Fibroblast of skin of right quadriceps (primary cell): ENCODE results near the gene NFU1.

Source experiments
- DNase-seq: peaks from one replicate; pipeline ENCODE4 v3.0.0-alpha.2; 2013

NFU1 gene

DNA sequence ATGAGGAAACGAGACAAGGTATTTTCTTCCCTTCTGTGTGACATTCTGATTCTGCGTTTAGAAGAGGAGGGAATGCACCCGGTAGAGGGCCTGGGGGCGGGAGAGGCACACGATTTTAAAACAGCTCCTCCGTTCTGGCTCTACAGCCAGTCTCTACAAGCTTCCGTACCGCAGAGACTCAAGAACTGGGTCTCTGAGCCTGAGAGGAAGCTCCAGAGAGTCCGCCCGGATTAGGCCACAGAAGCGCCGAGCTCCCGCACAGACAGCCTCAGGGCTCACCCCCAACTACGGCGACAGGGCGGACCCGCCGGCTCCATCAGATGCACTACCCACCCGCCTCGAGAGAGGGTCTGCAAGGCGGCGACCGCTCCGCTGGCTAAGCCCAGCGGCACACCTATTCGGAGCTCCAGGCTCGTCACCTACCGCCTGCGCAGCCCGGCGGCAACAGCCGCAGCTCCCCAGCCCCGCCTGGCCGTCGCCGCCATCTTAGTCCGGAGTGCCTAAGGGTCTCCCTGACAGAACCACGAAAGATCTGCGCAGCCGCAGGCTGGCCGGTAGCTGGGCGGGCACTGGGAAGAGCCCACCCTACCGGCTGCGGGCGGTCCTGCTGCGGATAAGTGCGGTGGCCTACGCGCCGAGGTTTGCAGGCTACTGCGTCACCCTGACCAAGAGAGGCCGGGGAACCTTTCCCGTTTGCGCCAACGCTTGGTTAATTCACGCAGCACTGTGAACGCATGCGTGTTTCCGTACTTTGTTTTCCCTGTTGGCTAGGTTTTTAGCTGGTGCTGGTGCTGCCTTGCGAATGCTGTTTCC lies at the start of gene NFU1:
Gene NFU1, minus strand, starts transcription at position 498 of the 813 bp plus-strand sequence. Its CDS starts 13 bp downstream, at position 485.
- DNase-seq: peak; percentile 95

DNA sequence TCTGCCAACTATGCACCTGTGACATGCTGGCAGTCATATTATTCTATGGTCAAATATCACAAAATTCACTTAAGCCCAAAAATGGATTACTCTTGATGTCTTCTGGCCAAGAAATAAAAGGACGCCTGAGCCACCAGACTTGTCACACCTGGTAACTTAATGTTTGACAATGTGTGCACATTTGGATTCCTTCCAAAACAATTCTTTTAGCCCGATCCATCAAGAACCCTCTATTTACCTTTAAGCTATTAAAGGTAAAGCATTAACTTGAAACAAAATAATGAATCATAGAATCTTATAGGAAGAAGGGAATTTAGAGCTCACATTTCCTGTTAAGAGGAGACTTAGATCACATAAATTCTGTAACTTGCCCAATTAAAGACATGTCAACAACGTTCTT lies 46.5 kb upstream of the NFU1 start:
- no peak for DNase-seq

DNA sequence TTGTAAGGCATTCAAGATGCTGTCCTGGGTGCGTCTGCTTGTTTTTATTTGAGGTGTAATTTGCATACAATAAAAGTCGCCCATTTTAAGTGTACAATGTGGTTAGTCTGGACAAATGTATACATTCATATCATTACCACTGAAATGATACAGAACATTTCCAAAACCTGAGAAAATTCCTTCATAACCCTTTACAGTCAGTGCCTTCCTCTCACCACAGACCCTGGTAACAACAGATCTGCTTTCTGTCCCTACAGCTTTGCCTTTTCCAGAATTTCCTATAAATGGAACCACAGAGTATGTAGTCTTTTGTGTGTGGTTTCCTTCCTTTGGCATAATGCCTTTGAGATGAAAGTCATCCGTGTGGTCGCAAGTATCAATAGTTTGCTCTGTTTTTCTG lies 45.8 kb upstream of the NFU1 start:
- DNase-seq: peak; percentile 5

DNA sequence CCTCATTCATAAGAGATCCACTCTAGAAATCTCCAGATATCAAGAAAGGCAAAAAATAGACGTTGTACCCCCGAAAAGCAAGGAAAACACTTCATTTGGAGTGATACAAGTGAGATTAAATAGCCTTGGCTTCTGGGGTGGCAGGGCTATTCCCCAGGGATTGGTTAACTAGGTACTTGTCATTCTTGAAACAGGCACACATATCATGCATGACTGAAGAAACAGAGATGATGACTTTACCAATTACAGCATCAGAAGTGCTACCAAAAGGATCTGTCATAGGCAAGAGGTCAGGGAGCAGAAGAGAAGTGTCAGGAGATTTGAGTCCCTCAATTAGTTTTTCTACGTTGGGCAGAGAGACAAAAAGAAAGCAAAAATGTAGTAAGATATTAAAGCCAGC lies 45.2 kb upstream of the NFU1 start:
- DNase-seq: no peak

DNA sequence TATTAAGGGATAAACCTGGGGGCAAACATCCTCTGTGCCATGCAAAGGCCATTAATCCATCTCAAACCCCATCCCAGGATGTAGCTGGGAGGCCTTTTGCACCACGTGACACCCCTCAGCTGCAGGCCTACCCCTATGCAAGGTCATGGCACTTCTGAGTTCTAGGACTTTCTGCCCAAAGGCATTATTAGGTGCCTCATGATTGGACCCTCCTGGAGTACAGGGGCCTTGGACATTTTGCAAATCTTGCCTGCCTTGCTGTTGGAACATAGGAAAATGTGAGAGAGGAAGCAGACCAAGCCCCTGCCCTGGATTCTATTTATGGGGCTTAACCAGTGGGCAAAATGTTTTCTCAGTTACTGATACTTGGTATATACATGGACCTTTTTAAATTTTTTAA lies 44.2 kb upstream of the NFU1 start:
- DNase-seq: no peak

DNA sequence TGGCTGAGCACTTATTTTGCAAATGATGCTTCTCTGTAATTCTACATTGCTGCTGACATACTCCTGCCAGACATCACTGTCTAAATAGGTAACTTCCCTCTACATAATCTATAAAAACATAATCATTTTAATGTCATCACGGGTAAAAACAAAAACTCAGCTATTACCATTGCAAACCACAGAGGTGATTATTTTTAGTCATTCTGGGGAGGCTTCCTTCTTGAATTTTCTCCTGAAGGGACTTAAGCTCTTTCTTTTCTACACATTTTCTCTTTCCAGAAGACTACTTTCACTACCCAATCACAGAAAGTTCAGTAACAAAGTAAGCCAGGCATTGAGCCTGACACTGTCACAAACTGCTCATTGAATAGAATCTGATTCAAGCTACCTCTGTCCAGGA lies 40.4 kb upstream of the NFU1 start:
- no peak for DNase-seq

DNA sequence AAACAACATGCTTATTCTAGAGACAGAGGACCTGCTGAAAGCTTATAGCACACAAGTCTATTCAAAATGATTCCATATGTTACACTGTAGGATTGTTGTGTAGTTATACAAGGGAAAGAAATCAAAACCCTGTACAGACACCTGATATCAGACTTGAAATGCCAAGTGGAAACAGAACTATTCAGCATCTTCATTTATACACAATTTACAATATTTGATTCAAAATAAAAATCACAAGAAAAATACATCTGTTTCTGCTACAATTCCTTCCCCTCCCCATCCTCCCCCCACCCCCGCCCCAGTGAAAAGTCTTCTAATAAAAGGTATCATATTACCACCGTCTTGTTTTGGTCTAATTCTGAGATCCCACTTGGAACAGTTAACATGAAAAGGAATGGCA lies 37.5 kb upstream of the NFU1 start:
- no peak for DNase-seq

DNA sequence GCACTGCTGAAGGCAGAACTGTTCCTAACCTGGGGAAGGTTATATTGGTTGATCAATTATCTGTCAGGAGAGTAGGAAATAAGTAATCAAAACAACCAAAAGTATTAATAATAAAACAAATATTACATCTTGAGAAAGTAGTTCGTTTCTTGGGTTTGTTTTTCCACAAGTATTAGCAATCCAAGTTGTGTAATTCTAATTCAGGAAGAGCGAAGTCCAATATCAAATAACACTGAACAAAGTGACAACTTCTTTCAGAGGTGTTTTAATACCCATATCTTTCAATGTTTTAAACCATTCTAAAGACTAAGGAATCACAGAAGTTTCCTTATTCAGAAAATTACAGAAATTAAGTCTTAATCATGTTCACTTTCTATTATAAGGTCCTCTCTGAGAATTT lies 34.6 kb upstream of the NFU1 start:
- DNase-seq: no peak

DNA sequence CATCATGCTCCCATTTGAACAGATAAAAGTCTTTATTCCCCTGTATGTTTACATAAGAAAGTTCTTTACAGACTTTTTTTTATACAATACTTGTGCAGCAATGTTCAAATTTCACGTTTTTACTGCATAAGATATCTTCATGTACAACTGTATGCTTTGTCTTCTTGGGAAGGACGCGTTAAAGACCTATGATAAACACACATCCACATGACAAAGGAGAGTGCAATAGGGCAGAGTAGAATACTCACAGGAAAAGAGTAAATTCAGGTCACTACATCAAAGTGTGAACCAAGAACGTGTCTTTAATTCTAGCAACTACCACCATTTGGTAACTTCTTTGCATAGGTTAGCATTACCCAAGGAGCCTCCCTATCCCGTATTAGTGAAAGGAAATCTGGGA lies 33.7 kb upstream of the NFU1 start:
- no peak for DNase-seq

DNA sequence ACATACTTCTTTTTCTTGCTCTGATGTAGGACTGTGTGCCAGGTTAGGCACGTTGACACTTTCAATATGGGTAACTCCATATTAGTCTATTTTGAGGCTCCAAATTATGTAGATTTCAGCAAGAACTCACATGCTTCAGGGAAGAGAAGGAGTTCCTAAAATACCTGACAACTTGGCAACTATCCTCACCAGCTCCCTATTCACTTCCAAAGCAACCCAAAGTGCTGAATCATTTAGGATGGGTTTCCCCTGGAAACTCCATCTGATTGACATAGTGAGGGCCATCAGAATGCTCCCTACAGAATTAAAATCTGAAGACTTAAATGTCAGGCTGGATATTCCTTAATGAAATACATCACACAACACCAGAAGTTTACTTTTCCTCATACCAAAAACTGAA lies 32.5 kb upstream of the NFU1 start:
- no peak for DNase-seq

DNA sequence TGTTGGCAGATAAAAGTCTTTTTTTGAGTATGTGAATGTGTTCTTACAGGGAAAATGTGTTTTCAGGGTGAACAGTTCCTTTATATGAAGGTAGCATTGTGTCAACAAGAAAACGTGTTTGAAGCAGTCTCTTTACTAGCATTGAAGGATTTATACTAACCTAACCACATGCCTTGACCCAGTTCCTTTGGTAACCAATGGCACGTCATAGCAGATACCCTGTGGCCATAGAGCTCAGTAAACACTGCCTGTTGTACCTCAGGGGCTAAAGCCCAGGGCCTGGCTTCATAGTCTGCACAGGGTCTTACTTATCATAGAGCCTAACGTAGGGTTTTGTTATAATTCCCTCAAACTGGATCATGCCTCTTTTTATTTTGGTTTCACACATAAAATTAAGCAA lies 32.1 kb upstream of the NFU1 start:
- DNase-seq: no peak

DNA sequence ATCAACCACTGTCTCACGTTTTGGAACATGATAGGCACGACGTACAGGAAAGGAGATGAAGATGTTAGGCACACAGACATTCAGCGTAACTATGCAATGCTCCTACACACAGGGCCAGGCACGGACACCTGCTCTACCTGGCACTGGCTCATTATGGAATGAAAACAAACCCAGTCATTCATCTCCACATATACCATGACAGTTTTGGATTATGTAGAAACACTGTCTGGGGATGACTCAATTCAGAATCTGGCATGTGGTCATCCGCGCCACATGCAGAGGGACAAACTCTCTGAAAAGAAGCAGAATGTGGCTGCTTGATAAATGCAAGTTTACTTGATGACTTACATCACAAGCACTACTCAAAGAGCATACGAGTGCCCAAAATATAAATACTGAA lies 29.5 kb upstream of the NFU1 start:
- DNase-seq: no peak

DNA sequence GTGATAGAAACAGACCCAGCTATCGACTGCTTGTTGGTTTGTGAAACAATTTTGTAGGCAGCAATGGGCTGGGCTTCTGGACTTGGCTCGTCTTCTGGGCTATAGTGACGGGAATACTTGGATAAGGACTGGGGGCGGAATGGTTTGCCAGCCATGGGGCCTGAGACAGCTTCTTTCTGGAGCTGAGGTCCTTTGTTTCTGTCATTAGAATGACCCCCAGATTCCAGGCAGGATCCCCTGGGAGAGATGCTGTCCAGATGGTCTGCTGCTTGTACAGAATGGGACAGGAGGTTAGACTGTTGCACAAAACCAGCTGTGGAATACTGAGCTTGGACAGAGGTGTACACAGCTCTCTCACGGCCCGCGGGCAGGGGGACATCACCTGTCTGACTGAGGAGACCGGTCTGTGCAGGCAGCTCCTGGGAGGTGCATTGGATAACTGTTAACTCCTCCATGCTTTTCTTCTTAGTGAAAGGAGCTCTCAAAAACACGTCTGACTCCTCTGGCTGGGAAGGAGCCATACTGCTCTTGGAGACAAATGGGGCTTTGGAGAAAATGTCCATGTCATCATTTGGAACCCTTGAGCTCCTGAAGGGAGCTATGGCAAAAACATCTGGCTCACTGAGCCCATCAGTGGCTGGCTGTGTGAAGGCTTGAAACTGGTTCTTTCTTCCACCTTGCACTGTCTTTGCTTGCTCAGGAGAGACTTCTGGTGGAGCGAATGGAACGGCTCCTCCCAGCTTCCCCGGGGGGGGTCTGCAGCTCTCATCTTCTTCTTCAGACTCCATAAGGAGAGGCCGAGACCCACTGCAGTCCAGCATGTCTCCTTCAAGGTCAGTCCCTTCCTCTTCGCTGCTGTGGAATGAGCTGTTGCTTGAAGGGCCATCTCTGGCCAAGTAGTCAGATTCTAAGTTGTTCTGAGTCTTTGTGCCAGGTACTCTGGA lies 28.6 kb upstream of the NFU1 start:
- DNase-seq: no peak

DNA sequence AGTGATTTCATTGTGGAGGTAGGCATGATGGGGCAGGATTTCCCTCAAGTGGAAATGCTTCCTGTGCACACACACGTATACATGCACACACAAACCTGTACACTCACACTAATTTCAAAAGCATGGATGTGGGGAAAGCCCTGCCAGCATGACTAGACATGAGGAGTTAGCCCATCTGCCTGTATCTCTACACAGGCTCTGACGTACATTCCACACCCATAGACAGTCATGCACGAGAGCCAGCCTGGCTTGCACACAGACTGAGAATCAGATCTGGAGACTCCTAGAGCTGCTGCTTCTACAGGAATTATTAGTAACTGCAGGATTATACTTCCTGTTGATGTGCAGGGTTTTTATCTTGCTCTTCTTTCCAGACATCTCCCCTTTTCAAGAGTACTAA lies 27.3 kb upstream of the NFU1 start:
- DNase-seq: peak; percentile 20

DNA sequence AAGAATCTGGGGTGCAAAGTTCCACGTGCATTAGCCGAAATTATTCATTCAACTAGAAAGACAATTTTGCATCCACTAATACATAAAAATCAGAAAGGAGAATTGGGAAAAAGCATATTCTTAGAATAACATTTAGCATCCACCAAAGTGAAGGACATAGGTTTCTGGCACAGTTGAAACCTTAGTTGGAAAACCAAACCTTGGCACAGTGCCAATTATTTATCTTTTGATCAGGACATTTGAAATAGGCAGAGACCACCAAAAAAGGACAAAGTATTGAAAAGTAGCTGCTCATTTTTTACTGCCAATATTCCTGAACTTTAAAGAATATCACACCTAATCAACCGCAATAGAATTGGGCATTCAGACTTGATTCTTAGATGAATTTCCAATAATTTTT lies 25.5 kb upstream of the NFU1 start:
- DNase-seq: no peak

DNA sequence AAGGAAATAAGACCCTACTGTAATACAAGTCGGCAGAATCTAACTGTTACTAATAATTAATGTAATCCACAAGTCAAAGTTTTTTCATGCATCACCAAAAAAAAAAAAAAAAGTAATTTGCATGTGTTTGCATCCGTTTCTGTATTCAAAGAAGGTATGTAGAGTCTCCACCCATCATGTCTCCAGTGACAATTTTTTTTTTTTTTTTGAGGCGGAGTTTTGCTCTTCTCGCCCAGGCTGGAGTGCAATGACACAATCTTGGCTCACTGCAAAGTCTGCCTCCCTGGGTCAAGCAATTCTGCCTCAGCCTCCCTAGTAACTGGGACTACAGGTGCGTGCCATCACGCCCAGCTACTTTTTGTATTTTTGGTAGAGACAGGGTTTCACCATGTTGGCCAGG lies 24.2 kb upstream of the NFU1 start:
- no peak for DNase-seq

DNA sequence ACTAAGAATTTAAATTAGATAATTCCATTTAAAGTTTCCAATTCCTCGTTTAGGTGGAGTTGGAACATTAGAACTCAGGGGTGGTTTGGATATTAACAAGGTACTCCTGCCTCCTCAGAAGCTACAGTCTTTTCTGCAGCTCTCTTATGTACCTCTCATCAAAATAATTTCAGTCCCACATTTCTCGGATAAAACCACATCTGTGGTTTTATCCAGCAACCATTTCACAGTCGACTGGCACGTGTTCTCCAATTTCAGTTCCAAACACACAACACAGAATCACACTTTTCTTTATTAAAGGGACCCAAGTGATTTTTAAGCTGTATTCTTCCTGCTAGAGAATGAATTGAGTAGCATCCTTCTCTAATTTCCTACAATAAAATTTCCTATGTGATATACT lies 22.7 kb upstream of the NFU1 start:
- DNase-seq: no peak

DNA sequence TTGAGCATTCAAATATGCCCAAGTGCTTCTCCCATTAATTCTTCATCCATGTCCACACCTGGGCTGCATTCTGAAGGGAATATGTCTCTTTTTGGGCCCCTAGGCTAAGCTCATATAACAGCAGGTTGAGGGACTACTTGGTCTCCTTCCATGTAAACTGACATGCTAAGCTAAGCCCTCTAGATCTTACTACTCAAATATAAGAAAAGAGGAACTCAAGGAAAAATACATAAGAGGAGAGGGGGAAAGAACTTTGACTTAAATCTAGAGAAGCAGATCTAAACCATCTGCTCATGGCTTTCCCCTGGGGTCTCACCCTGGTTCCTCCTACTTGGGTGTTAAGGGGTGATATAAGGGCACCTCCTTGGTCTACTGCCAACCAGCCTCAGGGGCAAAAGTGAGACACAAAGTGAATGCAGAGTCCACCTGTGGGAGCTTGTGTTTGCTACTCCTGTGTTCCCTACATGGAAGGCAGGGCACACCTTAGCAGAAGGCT lies 19.8 kb upstream of the NFU1 start:
- no peak for DNase-seq

DNA sequence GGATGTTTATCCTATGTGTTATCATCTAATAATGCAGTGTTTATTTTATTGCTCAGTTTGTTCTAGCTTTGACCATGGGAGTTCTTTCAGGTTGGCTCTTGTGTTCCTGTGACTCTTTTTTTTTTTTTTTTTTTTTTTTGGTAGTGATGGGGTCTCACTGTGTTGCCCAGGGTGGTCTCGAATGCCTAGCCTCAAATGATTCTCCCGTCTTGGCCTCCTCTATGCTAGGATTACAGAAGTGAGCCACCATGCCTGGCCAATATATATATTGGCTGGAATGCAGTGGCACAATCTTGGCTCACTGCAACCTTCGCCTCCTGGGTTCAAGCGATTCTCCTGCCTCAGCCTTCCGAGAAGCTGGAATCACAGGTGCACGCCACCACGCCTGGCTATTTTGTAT lies 18.9 kb upstream of the NFU1 start:
- no peak for DNase-seq

DNA sequence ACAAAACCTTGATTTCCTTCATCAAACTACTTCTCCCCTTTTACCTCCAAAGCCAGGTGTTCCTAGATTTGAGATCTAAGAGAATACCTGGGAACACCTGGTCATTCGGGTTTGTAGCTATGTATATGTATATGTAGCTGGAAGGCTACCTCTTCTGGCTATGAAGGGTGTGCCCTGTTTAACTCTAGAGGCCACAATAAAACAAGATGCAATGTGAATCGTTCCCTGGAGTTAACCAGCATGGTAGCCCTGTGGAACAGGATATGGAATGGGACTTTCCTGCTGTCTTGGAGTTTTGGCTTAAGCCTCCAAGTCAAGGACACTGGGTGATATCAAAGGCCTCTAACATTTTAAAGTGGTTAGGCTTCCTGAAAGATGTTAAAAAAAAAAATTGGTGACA lies 17.7 kb upstream of the NFU1 start:
- no peak for DNase-seq

DNA sequence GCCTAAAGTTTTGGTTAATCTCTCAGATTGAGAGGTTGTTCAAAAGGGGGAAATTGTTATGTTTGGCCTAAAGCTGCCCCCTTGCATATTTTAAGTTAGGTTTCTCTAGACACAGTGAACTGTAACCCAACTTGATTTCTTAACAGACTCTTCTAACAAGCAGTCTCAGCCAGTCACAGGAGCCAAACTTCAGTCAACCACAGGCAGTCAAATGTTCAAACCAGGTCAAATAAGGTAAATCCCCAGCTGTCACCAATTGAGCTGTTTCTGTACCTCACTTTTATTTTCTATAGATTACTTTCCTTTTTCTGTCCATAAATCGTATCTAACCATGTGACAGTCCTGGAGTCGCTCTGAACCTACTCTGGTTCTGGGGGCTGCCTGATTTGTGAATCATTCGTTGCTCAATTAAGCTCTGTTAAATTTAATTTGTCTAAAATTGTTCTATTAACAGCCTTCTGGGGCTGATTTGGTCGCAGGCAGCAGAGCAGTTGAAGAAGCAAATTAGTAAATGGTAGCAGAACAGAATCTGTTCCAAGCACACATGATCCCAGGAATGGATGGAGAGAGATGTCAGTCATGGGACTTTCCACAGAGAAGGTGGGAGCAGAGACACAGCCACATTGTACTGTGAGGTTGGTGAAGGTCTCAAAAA lies 16.4 kb upstream of the NFU1 start:
- DNase-seq: peak; percentile 7

DNA sequence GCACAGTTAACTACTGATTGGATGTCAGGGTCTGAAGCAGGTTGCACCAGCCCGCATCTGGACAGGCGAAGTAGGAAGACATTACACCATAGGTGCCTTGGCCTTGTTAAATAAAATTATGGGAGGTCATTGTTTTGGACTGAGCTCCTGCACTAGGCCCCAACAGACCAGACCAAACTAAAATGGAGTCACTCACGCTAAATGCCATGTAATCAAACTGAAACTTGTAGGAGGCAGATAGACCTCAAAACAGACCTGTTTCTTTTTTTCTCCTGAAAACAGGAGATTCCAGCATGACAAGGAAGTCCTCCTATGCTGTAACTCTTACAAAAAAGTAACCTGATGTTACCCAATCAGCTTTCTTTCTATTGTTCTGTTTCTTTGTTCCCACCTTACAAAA lies 15.5 kb upstream of the NFU1 start:
- no peak for DNase-seq

DNA sequence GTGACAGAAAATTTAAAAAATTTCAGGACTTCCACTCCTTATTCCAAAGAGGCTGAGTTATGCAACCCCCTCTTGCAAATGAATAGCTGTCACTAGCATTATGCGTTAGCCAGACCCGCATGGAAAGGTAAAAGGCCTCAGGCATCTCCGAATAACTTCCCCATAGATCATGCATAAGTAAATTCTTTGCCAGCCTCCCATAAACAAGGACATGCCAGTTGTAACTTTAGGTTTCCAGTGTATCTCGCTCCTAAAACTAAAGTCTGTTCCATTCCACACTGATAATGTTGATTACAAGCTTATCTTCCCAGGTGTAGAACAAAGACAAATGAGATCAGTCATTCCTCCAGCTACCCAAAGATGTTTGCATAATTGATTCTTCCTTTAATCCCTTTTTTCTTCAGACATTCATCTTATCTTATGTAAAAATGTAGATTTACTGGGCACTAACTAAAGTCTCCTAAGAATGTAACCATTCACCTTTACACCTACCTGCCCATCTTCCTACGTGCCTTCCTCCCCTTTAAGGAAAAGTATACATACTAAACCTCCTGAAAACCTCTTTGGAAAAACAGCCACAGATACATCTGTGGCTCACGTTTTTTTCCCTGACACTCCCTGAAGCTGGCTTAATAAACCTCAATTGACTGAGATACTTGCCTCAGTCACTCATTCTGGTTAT lies 13.6 kb upstream of the NFU1 start:
- no peak for DNase-seq
